DMS53 treated with DMSO at 0.1 percent for 48 hours (cell line): Measurements from ENCODE around the gene GJB4.
"Not testable (repeated sequence)": the region's sequence is repeated elsewhere in the genome, so short reads cannot be mapped to it uniquely, and the experiment has no call there.

ENCODE experiments used
- DNase-seq: peaks from one replicate; lab custom pipeline; 2025; ENCODE audit not compliant: unreplicated experiment; lab: John Stamatoyannopoulos, UW

GJB4 gene

DNA sequence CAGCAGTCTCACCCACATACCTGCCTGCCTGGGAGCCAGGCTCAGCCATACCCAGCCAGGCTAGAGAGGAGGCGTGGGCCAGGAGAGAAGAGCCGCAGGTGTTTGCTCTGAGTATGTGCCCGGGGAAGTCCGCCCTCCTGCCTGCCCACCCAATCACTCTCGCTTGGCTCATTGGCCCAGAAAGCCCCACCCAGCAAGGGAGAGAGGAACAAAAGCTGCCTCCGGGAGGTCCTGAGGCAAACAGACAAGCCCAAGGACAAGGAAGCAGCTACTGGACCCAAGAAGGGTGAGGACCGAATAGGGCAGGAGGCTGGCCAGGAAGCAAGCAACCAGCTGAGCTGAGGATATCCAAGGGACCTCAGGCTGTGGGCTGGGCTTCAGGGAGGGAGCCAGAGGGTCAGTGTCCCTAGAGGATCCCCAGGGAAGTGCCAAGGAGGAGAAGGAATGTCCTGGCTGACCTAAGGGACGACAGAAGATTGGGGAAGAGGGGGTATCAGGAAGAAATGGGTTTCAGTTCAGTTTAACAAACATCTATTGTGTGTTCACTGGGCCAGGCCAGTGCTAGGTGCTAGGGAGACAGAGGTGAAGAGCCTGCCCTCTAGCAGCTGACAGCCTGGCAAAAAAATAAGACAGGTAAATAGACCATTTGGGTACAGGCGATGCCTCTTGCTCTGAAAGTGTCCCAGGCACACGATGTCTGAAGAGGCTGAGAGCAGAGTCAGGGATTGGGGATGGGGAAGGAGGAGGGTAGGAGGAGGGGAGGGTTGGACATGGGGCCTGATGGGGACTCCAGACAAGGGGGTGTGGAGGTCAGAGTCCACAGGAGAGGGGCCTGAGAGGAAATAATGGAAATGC, at the start of gene GJB4:
Gene GJB4 (plus strand): TSS at position 238 of the 855 bp plus-strand sequence. CDS start 1,515 bp downstream, outside the sequence.
- no peak for DNase-seq

DNA sequence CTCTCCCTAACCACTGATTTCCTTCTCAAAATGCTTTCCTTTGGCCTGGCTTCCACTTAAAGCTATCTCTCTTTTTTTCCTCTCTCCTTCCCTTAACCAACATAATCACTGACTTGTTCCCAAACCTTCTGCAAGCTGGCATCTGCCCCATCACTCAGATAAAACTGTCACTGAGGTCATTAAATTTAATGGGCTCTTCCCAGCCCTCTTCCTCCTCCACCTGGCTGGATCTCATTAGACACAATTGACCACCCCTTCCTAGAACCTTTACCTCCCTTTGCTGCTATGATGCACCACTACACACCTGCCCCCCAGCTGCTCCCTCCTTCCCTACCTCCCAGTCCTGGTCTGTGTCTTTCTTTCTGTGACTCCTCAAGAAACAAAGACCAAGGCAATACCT, 48.7 kb upstream of the GJB4 start:
- DNase-seq: no peak

DNA sequence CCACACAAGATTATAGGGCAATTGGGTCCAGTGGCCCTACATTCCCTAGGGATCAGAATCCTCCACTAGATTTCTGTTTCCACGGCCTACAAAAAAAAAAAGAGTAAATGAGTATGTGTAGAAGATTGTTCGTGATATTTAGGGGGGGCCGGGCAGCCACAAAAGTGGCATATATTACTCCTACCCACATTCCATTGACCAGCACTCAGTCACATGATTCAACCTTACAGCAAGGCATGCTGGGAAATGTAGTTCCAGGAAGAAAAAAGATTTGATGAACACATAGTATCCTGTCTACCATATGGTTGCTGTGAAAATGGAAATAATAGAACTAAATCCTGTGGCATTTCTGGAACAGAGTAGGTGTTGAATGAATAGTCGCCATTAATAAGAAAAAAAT, 48.1 kb upstream of the GJB4 start:
- DNase-seq: no peak

DNA sequence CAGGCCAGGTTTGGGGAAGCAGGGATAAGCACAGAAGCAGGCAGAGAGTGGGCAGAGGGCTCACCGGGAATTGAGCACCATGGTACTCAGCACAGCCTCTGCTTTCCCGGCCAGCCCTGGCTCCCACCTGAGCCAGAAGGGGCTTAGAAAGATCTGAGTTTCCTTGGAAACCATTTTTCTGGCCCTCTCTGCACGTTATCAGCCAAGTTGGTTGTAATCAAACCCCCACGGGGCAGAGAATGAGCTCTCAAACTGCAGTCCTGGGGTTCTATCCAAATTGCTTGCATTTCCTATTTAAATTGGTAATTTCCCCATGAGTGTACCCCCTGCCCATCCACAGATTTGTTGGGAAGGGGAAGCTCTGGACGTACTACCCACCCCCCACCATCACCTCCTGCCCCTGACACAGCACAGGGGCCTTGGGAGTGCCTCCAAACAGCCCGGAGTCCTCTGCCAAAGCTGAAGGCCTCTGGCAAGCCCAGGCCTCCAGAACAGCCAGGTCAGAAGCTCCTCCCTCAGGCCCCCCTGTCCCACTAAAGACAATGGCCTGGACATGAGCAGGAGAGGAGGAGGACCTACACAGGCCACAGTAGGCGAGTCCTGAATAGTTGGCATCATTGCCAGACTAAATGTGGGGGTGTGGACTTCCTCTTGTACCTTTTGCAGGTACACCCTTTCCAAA, 47.4 kb upstream of the GJB4 start:
- no peak for DNase-seq

DNA sequence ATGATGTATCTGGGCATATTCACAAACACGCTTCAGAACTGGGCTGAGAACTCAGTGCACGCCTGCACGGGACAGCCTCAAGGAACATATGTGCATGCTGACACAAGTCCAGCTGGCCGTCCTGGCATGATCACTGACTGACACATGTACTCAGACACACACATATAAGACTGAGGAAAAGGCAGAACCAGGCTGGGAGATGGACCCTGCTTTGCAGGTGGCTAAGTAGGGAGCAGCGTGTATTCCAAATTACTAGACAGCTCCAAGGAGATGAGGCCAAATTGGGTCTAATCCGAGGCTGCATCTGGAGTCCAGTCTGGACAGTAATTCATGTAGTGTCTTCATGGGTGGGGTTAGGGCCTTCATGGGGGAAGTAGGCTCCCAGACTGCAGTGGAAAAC, 46.1 kb upstream of the GJB4 start:
- DNase-seq: no peak

DNA sequence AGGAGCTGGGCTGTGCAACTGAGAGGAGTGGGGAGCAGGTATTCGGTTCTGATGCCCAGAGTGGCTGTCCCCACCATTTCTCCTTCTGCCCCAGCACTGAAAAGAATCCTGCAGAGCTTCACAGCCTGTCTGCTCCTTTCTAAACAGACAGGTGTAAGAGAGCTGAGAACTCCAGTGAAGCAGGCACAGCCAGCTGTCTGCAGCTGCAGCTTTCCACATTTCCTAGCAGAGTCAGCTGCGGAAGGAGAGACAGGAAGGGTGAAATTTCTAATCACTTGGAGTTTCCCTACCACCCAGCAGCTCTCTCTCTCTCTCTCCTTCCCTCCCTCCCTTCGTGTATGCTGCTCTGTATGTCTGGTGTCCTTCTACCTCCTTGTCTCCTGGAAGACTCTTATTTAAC, 45.2 kb upstream of the GJB4 start:
- DNase-seq: no peak

DNA sequence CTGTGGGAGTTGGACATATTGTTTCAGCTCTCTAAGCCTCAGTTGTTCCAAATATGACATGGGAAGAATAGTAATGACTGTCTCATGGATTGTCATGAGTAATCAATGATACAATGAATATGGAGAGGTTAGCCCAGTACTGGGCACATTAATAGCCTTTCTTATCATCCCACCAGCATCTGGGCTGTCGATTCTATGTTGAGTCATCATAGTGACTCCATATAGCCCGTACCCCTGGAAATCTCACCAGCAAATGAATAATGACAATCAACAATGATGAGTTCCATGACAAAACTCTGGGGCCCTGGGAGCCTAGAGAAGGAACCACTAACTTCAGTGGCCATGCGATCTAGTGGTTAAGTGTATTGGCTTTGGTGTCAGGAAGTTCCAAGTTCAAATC, 44.4 kb upstream of the GJB4 start:
- DNase-seq: no peak

DNA sequence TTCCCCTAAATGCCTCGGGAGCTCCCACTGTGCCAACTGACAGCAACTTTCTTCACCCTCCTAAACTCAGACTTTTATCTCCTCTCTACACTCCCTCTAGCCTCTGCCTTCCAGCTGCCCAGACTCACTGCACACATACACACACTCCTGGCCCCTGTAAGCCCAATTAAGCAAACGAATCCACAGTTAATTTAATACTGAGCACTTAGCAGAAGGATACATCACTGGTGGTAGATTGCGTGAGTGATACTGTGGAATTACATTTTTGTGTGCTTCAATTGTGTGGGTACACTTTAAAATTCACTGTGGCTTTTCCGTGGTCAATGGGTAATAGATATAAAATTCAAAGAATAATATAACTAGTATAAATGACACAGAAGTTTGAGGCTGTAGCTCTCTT, 38.3 kb upstream of the GJB4 start:
- no peak for DNase-seq

DNA sequence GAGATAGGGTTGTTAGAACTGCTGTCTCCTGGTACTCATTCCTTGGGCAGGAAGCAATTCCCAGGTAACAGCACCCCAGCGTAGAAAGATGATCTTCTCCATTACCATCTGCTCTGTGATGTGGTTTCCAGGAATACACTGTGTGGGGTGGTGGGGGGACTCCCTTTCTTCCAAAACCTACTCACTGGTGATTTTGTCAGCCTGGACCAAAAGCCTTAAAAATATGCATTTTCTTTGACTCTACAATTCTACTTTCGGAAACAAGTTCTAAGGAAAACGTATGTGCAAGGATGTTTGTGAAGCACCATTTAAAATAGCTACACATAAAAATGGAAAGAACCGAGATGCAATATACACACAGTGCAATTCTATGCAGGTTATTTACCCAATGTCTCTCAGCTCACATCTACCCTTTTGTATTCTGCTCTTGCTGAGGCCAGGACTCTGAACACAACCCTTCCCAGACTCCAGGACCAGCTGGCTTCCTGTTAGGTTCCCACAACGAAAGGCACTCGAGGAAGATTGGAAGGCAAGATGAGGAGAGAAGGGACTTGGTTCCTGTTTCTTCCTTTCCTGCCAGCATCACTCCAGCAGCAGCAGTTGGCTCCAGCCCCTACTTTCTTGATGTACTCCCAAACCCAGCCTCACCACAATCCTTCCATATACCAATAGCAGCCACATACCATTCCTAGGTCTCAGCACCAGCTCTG, 37.7 kb upstream of the GJB4 start:
- DNase-seq: no peak

DNA sequence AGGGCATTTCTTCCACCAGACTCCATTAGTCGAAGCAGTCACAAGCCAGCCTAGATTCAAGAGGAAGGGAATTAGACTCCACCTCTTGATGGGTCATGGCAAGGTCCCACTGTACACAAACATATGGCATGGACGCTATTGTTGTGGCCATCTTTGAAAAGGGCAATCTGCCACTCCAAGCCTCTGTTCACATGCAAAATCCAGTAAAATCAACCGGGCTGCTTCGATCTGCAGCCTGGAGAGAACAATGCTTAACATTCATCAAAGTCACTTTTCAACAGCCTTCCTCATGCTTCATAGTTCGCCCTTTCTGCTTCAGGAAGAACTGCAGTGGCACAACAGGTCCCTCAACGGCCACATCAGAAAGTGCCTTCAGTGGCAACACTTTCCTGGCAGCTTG, 32.7 kb upstream of the GJB4 start:
- no peak for DNase-seq

DNA sequence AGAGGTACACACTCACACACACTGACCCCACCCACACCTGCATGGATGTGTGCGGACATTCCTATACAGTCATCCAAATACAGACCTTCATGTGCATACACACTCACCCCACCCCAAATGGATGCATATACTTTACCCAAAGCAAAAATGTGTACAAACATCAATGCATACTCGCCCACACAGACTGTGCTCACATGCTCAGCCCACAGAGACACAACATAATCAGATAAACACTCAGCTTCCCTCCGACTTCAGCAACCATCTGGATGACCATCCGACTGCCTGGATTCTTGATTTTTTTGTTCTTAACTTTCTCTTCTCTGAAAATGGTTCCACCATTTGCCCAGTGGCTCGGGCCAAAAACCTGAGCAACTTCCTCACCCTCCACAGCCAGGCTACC, 29.1 kb upstream of the GJB4 start:
- DNase-seq: no peak

DNA sequence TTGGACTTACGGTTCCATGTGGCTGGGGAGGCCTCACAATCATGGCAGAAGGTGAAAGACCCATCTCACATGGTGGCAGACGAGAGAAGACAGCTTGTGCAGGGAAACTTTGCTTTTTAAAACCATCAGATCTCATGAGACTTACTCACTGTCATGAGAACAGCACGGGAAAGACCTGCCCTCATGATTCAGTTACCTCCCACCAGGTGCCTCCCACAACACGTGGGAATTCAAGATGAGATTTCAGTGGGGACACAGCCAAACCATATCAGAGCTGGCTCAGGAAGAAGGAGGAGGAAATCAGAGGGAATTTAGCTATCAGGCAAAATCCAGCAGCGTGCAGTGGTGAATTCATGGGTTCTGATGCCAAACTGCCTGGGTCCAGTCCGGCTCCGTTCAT, 26.7 kb upstream of the GJB4 start:
- not testable (repeated sequence) for DNase-seq

DNA sequence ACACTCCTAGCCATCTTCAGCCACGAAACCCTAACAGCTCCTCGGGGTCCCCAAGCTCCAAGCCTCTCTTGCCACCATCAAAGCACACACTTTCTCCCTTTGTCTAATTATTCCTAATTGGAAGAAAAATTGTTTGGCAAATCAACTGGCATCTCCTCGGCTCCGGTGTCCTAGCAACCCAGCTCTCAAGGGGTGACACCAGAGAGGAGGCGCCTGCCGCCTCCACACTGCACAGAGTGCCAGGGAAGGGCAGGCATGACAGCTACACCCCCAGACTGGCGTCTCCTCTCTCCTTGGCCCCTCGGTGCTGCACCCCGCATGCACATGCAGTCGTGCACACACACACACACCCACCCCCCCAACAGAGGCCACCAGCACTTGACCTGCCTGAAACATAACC, 22.8 kb upstream of the GJB4 start:
- DNase-seq: no peak

DNA sequence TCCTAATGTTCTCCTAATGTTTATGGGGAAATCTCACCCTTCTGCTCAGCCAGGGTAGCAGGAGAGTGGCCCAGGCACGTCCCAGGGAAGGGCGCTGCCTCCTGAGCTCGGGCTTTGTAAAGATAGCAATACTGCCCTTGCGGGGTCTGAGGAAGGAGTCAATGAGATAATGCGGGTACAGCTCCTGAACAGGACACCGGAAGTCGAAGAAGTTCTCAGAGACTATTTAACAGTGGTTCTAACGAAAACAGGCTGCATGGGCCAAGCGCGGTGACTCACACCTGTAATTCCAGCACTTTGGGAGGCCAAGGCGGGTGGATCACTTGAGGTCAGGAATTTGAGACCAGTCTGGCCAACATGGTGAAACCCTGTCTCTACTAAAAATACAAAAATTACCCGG, 22.3 kb upstream of the GJB4 start:
- DNase-seq: not testable (repeated sequence)

DNA sequence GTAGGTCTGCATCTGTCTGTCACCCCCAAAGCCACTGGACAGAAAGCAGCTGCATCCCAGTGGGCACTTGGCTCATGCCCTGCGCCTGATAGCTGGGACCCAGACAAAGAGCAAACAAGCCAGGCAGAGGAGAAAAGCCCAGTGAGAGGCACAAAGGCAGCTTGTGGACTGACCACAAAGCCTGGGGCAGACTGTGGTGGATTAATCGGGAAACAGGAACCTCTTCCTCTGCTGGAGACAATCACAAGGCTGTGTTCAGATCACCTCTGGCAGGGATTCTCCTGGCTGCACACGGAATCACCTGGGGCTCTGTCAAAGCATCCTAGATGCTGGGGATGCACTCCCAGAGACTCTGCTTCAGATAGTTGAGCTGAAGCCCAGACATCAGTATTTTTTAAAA, 19.9 kb upstream of the GJB4 start:
- DNase-seq: no peak

DNA sequence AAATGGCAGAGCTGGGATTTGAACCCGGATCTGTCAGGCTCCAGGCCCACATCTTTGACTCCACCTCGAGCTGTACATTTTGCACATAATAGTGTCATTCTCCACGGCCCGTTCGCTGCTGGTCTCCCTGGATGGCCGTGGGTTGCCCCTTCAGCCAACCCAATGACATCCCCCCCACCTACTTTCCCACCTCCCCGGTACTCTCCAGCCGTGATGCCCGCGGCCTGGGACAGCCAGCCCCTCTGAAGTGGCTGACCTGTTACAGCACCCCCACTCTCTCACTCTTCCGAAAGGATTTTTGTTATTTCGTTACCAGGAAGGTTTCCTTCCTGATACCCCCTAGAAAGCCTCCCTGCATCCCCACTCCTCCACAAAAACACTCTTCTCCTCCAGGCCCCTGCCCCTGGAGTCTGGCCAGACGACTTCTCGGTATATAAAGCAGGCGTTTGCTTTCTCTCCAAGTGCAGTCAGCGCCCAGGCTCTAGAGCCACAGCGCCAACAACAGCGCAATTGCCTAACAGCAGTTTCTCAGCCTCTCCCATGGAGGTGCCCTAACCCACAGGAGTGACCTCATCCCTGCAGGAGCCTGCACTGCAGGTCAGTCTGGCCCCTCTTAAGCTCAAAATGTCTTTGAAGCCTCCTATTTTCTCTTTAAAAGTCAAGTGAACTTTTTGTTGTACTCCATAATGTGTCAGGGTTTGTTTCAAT, 19.2 kb upstream of the GJB4 start:
- peak; percentile 41 for DNase-seq

DNA sequence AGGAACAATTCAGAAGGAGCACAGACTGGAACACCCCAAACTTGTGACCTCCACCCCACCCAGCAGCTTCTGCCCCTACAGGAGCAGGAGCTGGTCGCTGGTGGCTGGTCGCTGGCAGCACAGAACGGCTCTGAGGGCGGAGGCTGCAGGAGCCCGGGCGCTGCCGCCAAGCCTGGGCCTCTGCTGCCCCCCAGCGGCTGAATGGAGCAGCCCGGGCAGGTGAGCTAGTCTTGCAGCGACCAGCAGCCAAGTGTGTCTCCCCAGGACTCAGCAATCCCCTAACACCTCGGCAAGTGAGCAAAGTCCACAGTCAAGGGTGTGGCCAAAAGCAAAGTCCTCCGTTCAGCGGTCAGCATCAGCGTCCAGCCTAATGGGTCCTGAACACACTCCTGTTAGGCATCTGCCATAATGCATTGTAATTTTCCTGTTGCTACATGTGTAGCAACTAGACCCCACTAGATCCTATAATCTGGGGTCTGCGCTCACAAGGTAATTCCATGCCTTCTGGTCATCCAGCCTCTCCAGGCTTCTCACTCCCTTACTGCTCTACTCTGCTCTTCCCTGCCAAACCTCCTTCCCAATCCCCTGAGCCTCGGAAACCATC, 16.8 kb upstream of the GJB4 start:
- peak; percentile 68 for DNase-seq

DNA sequence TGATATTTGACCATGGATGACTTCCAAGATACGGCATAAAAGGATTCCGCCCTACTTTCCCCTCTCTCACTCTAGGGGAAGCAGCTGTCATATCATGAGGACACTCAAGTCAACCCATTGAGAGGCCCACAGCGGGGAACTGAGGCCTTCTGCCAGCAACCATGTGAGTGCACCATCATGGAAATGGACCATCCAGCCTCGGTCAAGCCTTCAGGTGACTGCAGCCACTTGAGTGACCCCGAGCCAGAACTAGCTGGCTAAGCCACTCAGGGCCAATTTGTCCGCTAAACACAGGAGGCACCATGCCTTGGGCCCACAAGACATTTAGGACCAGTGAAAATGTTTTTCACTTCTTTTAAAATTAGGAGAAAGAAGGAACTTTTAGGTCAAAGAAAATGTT, 15.8 kb upstream of the GJB4 start:
- DNase-seq: no peak

DNA sequence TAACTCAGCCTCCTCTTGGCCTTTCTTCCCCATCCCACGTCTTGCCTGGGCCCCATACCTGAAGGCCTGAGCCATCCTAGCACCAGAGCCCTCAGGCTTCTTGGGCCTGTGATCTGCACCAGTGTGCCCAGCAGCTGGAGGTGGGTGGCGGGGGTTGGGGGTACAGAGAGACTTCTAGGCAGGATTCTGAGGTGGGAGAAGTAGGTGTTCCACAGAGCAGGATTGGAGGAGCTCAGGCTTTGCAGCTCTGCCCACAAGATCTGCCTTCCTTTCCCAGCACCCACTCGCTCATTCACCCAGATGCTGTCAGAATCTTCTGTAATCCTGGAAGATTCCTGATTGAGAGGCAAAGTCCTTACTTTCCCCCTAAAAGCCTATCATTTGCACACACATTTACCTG, 14.7 kb upstream of the GJB4 start:
- DNase-seq: no peak

DNA sequence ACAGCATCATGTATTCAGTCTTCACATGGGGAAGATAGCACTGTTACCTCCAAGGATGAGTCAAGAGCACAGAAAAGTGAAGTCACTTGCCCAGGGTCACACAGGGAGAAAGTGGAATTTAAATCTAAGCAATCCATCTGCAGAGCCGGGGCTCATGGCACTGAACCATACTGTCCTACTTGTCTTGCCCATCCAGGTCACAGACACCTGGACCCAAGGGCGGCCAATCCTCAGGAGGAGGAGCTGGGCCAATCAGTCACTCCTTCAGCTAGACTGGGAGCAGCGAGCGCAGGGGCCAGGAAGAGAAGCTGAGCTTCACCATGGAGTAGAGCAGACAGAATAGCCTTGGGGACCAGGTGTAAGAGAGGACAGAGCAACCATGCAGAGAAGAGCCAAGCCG, 13.9 kb upstream of the GJB4 start:
- DNase-seq: no peak

DNA sequence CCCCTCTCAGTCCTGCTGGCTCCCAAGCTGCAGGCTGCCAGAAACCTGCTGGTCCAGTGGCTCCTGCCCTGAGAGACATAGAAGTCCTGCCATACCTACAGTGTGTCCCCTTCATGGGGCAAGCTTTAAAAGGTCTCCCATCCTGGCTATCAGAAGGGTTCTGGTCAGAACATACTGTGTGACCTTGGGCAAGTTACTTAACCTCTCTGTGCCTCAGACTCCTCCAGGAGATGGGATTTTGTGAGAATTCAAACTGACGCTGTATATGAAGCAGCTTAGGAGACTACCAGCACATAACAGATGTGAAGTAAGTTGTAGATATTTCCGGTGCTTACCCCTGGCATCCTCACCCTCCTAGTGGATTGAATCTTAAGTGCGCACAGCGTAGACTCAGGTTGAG, 13.4 kb upstream of the GJB4 start:
- DNase-seq: no peak
